ENCODE results near the gene SPHK2.

DNA sequence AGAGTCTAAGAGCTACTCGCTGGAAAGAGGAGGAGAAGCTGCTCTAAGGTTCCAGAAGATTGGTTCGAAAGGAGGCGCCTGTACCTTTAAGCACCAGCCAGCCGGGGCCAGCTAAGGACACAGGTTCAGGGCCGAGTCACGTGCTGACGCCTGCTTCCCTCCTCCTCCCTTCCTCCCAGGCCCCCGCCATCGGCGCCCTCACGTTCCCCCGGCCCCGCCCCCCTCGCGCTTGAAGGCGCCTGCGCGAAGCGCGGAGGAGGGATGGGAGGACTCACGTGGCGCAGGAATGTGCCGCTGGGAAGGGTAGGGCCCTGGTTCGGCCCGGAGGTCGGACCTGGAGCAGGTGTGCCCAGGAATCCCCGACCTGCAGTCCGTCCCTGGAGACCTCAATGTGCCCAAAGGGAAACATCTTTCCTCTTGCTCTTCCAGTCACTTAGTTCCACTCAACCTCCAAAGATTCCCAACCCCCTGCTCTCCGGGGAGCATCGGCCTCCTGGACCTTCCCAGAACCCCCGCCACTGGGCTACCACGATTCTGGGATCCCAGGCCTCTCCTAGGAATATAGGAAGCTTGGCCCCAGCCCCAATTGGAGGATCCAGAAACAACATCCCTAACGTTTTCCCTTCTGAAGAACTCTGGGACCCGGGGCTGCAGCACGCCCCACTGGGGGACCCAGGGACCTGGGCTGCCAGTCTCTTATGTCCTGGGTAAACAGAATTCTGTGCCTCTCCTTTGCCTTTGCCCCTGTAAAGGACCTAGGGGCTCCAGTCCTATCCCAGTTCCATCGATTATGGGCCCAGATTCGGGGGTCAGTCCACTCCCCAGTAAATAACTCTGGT lies 15.3 kb downstream of the SPHK2 start:
- TF ChIP-seq, protein P1, sequence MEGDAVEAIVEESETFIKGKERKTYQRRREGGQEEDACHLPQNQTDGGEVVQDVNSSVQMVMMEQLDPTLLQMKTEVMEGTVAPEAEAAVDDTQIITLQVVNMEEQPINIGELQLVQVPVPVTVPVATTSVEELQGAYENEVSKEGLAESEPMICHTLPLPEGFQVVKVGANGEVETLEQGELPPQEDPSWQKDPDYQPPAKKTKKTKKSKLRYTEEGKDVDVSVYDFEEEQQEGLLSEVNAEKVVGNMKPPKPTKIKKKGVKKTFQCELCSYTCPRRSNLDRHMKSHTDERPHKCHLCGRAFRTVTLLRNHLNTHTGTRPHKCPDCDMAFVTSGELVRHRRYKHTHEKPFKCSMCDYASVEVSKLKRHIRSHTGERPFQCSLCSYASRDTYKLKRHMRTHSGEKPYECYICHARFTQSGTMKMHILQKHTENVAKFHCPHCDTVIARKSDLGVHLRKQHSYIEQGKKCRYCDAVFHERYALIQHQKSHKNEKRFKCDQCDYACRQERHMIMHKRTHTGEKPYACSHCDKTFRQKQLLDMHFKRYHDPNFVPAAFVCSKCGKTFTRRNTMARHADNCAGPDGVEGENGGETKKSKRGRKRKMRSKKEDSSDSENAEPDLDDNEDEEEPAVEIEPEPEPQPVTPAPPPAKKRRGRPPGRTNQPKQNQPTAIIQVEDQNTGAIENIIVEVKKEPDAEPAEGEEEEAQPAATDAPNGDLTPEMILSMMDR (IDR thresholded peaks at IDR 0.05), result peak in 1 of 6 experiments; percentile 16
- peak in 1 of 4 donors; percentile 82 for TF ChIP-seq EP300 (IDR thresholded peaks at IDR 0.05)
- TF ChIP-seq POLR2AphosphoS5 (IDR thresholded peaks at IDR 0.05), result peak; percentile 68 to 95
- peak in 2 of 4 donors; percentile 39 to 85 for TF ChIP-seq POLR2A (IDR thresholded peaks at IDR 0.05)

All from upper lobe of left lung (tissue), 4 donors.